Measurements from ENCODE around the gene DNAJC2.
A peak's percentile ranks its signal among the peaks of the same experiment; 100 is the strongest.
"Not testable (repeated sequence)": the region's sequence is repeated elsewhere in the genome, so short reads cannot be mapped to it uniquely, and the experiment has no call there.

DNAJC2 gene

DNA sequence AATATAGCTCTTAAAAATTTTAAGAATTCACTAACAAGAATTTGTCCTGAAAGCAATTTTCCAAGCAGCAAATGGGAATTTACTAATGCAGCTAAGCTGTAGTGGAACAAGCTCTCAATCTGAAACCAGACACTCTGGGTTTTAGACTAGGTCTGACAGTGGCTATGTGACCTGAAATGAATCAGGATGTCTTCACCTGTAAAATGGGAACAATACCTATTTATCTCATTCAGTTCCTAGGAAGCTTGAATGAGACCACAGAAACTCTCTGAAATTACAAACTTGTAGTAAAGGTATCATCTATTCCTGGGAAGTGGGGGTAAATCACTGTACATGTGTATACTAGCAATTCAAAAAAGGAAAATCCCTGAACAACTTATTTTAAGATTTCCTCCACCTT, 1.2 kb downstream of the DNAJC2 start:
- no peak for DNase-seq (ENCODE audit: low read depth in 2 of 2, low spot score in 1 of 2)

DNA sequence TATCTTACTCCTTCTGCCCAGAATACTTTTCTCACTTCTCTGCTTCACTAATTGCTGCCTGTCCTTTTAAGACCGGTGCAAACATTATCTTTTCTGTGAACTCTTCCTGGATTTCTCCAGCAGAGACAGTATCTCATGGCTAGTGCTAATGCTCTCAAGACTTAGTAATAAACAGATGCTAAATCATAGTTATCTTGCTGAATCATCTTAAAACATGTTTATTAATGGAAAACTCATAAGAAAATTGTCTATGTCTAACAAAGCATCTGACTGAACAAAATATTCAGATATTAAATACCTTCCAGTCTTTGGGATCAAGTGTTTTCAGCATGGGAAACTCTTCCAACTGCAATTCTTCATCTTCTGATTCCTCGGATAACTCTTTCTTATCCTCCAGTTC, 3.1 kb downstream of the DNAJC2 start:
- no peak for DNase-seq (ENCODE audit: low read depth in 2 of 2, low spot score in 1 of 2)

DNA sequence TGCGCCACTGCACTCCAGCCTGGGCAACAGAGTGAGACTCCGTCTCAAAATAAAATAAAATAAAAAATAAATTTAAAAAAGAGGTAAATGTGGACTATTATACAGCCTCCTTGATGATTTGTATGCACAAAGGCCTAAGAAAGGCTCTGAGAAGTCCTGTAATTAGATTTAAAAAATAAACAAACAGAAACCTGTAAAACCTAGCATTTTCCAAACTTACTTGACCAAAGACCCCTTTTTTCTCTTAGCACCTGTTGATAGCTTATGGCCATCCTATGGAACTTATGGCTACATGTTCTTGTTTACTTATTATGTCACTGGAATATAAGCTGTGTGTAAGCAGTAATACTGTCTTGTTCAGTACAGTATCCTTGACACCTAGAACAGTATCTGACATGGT, 5.7 kb downstream of the DNAJC2 start:
- no peak for DNase-seq (ENCODE audit: low read depth in 2 of 2, low spot score in 1 of 2)

DNA sequence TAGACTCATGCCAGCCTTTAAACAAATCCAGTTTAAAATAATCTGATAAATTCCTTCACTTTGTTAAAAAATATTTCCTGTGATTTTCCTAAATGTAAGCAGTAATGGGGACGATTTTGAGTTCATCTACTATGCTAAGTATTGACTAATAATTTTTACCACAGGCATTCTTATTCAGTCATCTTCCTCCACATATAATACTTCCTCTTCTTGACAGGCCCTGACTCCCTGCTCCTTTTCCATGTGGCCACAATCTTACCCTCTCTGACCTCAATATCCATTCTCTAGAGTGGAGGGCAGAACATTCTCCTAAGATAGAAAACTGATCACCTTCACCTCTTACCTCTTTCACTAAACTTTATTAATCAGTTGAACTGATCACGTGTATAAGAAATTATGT, 7.8 kb downstream of the DNAJC2 start:
- DNase-seq (ENCODE audit: low read depth in 2 of 2, low spot score in 1 of 2), result no peak

DNA sequence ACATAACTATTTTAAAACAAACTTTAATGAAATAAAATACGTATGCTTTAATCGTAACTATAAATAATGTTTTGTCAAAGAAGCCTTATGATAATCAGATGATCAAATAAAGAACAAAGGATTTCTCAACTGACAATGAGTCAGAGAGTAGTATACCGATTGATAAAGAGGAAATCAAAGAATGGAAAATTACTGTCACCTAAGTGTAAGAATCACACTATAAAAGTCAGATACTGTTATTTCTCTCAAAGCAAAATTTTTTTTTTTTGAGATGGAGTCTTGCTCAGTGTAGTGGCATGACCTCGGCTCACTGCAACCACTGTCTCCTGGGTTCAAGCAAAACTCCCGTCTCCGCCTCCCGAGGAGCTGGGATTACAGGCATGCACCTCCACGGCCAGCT, 18.8 kb downstream of the DNAJC2 start:
- no peak for DNase-seq (ENCODE audit: low read depth in 2 of 2, low spot score in 1 of 2)

DNA sequence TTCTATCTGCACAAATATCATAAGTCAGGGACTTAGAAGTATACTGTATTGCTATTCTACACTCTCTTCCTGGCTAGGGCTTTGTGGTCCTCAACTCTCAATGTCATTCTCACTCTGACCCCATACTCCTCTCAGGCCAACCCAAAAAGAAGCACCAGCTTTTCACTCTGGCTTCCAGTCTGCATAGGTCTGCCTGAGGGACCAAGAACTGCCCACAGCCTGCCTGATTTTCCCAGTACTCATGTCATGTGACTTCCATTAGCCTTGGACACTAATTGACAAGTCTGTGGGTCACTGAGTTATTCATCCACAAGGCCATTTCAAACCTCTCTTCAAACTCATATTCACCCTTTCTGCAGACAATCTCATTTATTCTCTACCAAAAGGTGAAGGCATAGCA, 27.6 kb downstream of the DNAJC2 start:
- no peak for DNase-seq (ENCODE audit: low read depth in 2 of 2, low spot score in 1 of 2)

DNA sequence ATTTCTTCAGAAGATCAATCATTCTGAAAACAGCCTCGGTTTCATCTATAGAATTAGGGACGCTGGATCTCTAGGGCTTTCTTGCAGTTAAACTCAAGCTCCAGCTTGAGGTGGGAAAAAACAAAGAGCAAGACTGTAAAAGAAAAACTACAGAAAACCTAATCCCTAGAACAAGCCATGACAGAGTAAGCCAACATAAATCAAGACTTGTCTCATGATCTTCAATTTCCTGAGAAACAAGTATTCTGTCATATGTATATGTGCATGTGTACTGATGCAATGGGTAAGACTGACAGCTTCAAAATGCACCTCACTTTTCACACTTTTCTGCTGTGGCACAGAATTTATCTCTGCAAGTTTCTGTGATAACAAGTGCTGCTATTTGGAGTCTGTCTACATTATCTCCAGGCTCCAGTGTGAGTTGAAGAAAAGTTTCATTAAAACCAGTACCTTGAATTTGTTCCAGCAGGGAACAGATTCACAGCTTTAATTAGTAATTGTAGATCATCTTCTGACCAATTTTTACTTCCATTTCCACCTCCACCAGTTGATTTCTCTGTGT, 28.1 kb downstream of the DNAJC2 start:
- DNase-seq (ENCODE audit: low read depth in 2 of 2, low spot score in 1 of 2), result no peak

DNA sequence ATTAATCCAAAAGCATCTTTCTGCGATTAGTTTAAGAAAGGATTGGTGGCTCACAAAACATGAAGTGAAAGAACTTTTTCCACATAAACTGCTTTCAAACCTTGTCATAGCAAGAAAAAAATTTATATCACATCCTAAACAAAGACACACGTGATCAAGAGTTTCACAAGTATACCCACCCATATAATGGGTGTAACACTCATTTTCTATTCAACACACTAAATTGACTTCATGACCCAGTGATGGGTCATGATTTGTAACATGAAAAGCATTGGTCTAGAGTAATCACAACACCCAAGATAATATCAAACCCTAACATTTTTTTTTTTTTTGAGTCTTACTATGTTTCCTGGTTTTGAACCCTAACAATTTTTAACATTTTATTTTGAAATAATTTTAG, 29.7 kb downstream of the DNAJC2 start:
- no peak for DNase-seq (ENCODE audit: low read depth in 2 of 2, low spot score in 1 of 2)

DNA sequence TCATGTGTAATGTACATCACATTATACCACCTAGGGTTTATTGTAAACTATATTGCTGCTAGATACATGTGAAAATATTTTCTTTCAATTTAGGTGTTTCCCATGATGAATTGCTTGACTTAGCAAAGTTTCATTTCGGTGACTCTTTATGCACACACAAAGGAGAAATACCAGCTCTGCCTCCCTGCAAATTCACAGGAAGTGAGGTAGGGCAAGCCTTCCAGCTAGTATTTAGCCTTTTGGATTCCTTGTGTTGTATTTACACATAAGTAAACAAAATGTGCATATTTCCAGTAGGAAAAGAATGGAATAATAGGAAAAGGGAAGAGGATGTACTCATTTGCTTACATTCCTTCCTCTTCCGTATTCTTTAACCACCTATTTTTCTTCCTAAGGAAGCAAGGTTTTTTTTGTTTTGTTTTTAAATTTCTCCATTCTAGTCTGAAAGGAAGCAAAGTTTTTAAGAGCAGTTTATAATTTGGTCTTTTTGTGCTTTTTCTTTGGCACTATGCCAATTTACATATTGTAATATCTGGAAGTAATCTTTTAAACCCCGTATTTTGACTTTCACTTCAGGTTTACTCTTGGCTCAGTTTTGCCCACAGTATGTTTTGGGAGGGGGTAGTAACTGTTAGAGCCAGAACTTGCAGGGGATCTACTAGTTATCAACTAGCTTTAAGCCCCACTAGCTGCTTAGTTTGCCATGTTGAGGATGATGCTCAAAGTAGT, 36.9 kb downstream of the DNAJC2 start:
- no peak for DNase-seq (ENCODE audit: low read depth in 2 of 2, low spot score in 1 of 2)

DNA sequence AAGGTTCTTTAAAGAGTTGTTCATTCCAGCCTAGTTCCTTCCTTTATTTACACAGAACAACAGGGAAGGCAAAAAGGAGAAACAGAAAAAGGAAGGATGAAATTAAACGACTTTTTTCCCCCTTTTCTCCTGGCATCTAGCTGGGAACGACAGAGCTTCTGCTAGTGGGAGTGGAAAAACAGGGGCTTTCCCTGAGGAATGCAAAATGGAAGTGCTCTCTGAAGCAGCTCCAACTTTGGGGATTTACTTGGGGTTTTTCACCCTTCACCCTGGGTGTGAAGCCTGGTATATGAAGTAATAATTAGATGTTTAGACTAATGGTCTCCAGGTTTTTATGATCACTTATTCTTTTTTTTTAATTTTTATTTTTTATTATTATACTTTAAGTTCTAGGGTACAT, 43.1 kb downstream of the DNAJC2 start:
- DNase-seq (ENCODE audit: low read depth in 2 of 2, low spot score in 1 of 2), result no peak

DNA sequence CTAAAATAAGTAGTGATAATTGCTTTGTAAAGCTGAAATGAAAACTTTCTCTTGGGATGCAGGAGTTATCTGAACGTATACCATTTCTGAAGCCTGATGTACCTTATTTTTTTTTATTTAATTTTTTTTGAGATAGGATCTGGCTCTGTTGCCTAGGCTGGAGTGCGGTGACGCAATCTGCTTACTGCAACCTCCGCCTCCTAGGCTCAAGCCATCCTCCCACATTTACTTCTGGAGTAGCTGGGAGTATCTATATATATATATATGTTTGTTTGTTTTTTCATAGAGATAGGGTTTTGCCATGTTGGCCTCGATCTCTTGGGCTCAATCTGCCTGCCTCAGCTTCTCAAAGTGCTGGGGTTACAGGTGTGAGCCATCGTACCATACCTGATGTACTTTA, 44.9 kb downstream of the DNAJC2 start:
- DNase-seq (ENCODE audit: low read depth in 2 of 2, low spot score in 1 of 2), result no peak

DNA sequence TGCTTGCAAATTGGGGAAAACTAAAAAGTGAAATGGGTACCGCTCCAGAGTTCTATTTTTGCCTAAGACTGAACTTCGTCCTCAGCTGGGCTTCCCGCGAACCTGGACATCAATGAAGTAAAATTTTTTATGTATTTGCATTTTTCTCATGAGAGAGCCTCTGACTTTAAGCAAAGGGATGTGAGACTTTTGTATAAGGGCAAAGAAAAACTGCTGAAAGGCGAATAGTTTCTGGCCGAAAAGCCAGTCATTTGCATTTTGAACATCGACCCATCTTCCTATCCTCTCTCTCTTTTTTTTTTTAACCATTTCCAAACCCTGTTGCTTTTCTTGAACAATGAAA, 46.8 kb downstream of the DNAJC2 start:
- no peak for DNase-seq (ENCODE audit: low read depth in 2 of 2, low spot score in 1 of 2)

DNA sequence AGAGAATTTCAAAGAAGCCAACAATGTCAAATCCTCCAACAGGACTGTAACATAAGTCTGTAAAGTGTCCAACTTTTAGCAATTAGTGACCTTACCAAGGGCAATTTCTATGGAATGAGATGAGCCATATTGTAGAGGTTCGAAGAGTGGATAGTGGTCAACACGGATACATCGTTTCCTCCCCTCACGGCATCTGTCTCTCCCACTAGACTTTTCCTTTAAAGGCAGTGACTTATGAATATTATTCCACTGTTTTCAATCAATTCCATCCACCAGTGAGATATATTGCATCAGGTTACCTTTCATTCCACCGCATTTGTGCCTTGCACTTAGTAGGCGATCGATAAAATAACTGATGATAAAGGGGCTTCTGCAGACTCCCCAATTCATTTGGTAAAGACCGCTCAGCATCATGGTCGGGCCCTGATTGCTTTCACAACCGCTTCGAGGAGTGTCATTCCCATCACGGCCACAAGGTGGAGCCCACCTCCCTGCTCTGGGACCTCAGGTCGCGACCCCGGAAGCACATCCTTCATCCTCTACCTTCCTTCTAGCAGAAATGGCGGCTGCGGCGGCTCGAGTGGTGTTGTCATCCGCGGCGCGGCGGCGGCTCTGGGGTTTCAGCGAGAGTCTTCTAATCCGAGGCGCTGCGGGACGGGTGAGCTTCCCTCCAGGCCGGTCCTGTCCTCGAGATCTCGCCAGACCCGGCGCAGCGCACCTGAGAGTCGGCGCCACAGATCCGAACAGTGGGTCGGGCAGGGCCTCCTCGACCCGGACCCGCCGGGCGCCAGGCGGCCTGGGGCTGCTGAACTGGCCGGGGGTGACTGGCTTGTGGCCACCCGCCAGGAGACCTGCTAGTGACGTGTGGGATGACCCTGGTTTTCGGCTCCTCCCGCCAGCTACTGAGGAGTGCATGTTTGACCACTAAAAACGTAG, 47.4 kb downstream of the DNAJC2 start, which contains the start of gene PMPCB:
Gene PMPCB (plus strand): TSS at position 535 of the 936 bp plus-strand sequence. CDS start 25 bp downstream, at position 560.
- peak; percentile 91 to 94 for DNase-seq (ENCODE audit: low read depth in 2 of 2, low spot score in 1 of 2)

DNA sequence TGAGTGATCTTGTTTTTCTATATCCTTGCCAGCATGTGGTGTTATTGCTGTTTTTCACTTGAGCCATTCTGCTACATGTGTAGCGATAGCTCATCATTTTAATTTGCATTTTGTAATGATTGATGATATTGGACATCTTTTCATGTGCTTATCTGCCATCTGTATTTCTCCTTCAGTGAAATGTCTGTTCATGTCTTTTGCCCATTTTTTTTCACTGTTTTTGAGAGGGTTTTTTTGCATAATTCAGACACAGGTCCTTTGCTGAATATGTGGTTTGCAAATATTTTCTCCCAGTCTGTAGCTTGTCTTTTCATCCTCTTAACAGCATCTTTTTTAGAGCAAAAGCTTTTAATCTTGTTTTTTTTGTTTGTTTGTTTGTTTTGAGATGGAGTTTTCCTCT, 51.0 kb downstream of the DNAJC2 start:
- DNase-seq (ENCODE audit: low read depth in 2 of 2, low spot score in 1 of 2), result no peak

DNA sequence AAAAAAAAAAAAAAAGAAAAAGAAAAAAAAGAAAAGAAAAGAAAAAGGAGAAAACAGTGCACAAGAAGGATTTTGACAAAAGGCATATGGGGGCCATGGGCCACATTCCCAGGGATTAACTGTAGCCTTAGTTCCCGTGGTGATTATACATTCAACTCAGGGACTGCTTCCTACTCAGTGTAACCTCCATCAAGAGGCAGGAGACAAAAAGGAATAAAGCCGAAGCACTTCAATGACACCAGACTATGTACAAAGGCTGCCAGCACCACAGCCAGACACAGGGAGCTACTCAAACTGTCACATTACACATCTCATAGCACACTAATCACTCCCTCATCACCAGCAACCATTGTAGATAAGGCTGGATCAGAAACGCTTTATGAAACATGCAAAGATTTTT, 52.4 kb downstream of the DNAJC2 start:
- no peak for DNase-seq (ENCODE audit: low read depth in 2 of 2, low spot score in 1 of 2)

DNA sequence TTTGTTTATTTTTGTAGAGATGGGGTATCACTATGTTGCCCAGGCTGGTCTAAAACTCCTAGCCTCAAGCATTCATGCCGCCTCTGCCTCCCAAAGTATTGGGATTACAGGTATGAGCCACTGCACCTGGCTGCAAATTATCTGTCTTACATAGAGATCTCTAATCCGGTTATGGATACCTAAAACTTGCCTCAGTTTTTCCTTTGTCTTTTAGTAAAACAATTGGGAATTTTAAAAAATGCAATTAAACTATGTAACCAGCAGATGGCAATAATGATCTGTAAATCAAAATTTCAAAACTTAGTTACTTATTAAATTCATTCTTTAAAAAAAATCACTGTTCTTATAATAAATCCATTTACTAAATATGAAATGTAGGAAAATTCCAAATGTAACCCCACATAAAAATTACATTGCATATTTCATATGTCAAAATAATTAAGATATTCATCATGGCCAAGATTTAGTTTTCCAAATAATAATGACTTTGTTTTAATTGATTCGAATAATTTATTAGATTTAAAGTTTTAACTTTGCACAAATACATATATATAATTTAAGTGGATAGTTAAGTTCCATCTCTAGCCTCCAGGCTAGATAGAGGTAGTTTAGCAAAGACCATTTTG, 61.7 kb downstream of the DNAJC2 start:
- DNase-seq (ENCODE audit: low read depth in 2 of 2, low spot score in 1 of 2), result not testable (repeated sequence)

DNA sequence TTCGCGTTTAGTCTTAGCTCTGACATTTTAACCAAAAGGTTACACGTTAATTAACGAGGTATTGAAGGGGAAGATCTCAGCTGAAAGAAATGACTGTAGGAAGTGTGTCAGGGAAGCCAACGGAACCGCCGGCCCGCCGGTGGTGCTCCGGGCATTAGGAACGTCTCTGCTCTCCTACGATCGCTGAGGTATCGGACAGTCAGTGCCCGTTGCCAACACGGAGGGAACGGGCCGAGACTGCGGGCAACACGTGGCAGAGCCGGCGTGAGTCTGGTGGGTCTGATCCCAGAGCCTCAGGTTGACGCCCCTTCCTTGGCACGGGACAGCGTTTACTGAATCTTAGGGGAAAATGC, 63.8 kb downstream of the DNAJC2 start:
- not testable (repeated sequence) for DNase-seq (ENCODE audit: low read depth in 2 of 2, low spot score in 1 of 2)

DNA sequence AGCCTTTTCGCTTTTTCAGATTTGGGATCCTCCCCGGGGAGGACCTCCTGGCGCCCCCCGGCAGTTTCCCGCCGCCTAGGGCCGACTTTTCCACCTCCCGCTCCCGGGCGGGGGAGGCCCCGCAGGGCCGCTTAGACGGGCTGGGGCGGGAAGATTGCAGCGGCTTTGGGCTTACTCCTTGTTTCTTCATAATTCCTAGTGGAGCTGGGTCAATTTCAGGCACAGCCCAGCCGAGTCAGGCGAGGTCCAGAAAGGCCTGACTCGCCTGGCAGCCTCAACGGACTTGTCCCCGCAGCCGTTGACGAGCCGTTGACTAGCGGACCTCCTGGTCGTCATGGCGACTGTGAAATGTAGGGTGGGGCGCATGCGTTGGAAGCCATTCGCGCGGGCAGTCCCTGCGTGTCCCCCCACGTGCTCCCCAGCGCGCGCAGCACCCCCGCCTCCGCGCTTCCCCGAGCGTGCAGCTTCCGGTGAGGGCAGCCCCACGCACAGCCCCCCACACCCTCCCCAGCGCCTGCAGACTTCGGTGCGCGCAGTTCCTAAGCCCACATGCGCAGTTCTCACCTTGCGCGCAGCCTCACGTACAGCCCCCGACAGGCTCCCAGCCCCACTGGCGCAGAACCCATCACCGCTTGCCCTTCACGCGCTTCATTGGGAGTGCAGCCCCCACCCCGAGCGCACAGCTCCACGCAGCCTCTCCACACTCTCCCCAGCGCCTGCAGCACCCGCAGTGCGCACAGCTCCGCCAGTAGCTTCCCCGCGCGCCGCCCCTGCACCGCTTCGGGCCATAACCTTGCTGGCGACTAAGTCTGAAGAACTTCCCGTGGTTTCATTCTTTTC, 64.4 kb downstream of the DNAJC2 start:
- DNase-seq (ENCODE audit: low read depth in 2 of 2, low spot score in 1 of 2), result peak; percentile 81 to 85

DNA sequence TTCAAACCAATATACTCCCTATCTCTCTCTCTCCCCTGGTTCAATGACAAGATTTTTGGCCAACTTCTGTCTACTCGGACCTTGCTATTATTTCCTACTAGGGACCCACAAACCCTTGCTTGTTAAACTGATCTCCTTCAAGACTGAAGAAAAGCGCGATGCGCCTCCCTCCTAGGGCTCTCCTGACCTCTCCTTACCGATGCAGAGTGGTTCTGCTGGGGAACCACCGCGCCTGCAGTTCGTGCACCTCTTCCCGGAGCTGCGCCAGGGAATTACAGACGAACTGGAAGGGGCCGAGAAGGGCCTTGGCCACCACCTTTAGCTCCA, 65.0 kb downstream of the DNAJC2 start:
- DNase-seq (ENCODE audit: low read depth in 2 of 2, low spot score in 1 of 2), result not testable (repeated sequence)

DNA sequence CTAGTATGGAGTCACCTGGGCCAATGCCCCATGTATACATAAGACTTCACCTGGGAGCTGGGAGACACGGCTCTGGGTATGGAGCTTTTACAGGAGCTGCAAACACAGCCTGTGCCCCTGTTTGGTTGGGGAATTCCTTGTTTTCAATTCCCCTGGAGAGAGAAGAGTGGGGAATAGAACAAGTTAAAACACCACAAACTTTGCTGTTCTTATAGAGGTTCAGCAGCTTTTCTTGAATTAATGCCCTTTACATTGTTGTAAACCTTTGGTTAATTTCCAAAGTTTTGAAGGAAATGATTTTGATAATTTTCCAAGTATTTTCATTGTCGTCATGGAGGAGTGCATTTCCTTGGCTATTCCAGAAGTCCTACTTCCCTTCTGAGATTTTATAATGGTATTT, 66.4 kb downstream of the DNAJC2 start:
- not testable (repeated sequence) for DNase-seq (ENCODE audit: low read depth in 2 of 2, low spot score in 1 of 2)

DNA sequence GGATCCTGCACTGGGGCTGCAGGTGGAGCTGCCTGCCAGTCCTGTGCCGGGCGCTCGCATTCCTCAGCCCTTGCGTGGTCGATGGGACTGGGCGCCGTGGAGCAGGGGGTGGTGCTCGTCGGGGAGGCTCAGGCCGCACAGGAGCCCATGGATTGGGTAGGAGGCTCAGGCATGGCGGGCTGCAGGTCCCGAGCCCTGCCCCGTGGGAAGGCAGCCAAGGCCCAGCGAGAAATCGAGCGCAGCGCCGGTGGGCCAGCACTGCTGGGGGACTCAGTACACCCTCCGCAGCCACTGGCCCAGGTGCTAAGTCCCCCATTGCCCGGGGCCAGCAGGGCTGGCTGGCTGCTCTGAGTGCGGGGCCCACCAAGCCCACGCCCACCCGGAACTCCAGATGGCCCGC, 69.7 kb downstream of the DNAJC2 start:
- not testable (repeated sequence) for DNase-seq (ENCODE audit: low read depth in 2 of 2, low spot score in 1 of 2)

All from stimulated activated CD8-positive, alpha-beta memory T cell treated with anti-CD3 and anti-CD28 coated beads, Interleukin-4, amount 100 ng/mL, for 1 hour (primary cell).